ENCODE measurements around the gene ELF2.
A peak's percentile ranks its signal among the peaks of the same experiment; 100 is the strongest.
"Not testable (repeated sequence)": the region's sequence is repeated elsewhere in the genome, so short reads cannot be mapped to it uniquely, and the experiment has no call there.

The ELF2 gene

DNA sequence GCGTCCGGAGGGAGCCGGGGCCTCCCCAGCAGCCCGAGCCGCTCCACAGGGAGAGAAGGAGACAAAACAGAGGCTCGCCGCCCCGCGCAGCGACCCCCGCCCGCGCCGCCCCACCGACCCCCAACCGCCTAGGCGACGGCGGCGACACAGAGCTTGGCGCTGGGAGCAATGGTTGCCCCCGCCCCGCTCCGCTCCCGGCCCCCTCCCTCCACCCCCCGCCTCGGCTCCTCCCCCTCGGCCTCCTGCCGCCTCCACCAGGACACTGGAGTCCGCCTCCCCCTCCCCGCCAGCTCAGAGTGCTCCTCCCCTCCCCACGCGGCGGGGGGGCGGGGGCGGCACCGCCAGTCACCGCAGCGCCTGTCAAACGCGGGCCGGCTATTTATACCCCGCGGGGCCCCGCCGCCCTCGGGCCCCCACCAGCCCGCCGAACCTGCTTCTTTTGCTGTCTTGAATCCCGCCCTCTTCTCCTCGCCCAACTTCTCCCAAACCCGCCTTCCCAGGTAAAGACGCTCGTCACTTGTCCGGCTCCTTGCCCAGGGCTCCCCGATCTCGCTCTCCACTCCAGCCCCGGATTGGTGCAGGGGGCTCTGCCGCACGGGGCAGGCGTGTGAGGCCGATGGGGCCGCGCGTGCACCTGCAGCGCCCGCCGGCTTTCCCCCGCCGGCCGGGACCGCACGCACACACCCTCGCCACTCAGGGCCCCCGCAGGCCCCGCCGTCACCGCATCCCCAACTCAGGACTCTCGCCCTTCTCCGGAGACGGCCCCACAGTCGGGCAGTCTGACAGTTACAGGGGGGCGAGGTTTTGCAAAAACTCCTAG lies at the start of gene ELF2:
TSS of gene ELF2 (minus strand) at position 170 of the 820 bp plus-strand sequence. CDS start 39,517 bp downstream, outside the sequence.
- DNase-seq = peak; percentile 89

DNA sequence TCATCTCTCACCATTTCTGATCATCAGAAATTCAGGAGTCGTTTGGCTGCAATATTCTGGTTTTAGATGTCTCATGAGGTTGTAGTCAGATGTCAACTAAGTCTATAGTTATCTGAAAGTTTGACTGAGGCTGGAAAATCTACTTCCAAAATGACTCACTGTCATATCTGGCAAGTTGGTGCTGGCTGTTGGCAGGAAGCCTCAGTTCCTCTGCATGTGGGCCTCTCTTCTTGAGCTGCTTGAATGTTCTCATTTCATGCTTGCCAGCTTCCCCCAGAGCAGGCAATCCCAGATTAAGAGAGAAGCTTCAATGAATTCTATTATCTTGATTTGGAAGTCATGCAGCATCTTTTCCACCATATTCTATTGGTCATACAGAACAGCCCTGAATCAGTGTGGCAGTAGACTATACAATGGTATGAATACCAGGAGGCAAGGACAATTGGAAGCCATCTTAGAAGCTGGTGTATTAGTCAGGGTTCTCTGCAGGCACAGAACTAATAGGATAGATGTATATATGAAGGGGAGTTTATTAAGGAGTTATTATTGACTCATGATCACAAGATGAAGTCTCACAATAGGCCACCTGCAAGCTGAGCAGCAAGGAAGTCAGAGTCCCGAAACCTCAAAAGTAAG lies 46.8 kb upstream of the ELF2 start:
- DNase-seq = peak; percentile 67

DNA sequence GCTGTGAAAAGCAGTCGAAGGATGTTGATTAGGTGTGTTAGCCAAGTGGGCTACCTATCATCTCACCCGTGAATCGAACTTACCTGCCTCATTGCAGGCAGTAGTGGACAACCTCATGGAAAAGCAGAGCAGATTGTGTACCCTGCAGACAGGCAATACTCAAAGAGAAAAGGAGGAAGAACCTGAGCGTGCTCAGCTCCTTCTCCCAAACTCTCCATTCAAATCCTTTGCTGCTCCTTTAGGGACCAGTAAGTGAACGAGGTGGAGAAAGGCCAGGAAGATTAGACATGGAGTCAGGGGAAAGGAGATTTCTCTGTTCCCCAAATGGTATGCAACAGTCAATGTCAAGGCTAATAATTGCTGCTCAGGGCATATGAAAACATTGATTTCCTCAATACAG lies 45.2 kb upstream of the ELF2 start:
- no peak for DNase-seq

DNA sequence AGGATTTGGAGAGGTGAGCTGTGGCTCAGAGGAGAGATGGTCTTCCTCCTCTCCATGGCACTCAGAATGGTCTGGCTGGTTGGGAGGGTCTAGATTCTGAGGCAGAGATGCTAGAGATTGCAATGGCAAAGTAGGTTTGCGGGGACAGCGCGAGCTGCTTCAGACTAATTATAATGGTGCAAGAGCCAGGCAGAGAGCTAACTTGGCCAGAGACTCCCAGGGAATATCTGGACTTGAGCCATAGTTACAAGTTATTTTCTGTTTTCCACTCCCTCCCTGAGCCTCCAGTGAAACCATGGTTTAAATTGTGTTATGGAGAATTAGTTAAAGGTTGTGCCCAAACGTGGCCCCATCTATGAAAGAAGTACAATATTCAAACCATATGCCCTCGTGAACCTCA lies 44.7 kb upstream of the ELF2 start:
- no peak for DNase-seq

DNA sequence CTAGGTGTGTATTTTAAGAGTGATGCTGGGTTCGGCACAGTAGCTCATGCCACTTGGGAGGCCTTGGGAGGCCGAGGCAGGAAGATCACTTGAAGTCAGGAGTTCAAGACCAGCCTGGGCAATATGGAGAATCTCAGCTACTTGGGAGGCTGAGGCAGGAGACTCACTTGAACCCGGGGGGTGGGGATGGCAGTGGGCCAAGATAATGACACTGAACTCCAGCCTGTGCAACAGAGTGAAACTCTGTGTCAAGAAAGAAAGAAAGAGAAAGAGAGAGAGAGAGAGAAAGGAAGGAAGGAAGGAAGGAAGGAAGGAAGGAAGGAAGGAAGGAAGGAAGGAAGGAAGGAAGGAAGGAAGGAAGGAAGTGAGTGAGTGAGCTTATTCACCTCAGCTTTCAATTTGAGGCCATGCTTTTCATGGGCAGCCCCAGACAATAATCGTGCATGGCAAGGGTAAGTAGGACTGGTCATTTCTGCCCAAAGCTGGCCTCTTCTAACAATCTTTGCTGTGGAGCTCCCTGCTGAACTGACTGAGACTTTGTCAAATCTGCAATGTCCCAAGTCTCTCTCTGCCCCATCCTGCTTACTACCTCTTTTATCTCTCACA lies 42.5 kb upstream of the ELF2 start:
- DNase-seq = no peak

DNA sequence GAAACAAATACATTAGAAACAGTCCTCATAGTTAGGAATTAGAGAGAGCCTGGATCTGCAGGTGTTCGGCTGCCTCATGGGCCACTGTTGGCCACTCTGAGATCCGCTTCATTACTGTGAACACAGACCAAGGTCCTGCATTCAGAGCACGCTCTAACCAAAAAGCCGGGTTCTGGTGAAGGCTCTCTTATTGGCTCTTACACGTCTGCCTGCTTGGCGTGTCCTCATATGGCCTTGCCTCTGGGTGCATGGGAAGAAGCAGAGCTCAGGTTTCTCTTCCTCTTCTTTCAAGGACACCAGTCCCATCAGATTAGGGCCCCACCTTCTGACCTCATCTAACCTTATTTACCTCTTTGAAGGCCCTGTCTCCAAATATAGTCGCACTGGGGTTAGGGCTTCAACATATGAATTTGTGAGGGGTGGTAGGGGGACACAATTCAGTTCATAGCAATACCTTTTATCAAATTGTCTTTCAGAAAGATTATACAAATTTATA lies 37.1 kb upstream of the ELF2 start:
- no peak for DNase-seq

DNA sequence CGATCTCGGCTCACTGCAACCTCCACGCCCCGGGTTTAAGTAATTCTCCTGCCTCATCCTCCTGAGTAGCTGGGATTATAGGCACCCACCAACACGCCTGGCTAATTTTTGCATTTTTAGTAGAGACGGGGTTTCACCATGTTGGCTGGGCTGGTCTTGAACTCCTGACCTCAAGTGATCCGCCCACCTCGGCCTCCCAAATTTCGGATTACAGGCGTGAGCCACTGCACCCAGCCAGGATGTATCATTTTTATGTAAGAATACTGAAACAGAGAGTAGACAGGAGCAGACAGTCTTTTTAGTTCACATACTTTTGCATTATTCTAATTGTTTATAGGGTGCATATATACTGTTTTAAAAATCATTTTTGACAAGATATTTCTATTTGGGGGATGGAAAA lies 36.6 kb upstream of the ELF2 start:
- not testable (repeated sequence) for DNase-seq

DNA sequence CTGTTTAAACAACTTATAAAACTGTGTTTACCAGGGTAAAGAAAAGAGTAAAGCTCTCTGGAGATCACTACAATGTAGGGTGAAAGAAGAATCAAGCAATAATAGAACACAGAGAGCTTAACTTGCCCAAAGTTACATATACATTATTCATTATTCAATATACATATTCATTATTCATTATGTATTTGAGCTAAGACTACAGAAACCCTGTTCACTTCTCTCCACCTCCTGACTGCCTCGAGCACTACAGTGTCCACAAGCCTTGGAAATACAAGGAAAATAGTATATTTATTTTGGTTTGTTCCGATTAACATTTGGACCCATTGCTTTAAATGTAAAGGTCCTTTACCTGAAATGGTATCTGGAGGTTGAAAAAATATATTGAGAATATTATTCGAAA lies 35.9 kb upstream of the ELF2 start:
- DNase-seq = no peak

DNA sequence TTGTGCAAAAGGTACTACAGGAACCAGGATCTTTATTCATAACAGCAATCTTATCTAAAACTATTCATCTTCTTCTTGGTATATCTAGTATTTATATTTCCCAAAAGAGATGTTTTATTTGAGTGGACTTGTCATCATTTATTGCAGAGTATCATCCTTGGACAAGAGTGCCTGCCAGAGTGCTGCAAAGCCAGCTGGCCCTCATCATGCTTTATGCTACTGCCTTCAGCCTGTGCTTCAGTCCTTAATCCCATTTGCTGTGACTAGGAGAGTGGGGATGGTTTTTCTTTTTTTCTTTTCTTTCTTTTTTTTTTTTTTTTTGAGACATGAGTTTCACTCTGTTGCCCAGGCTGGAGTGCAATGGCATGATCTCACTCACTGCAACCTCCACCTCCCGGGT lies 33.5 kb upstream of the ELF2 start:
- DNase-seq = no peak

DNA sequence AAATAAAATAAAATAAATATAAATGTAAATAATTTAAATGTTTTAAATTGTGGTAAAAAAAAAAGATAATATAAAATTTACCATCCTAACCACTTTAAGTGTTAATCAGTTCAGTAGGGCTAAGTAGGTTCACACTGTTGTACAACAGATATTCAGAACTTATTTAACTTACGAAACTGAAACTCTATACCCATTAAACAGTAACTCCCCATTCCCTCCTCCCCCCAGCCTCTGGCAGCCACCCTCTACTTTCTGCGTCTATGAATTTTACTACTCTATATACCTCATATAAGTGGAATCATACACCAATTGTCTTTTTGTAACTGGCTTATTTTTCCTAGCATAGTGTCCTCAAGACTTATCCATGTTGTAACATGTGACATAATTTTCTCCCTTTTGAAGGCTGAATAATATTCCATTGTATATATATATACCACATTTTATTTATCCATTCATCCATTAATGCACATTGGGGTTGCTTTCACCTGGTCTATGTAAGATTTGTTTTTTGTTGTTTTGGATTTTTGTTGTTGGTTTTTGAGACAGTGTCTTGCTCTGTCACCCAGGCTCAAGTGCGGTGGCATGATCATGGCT lies 32.5 kb upstream of the ELF2 start:
- no peak for DNase-seq

DNA sequence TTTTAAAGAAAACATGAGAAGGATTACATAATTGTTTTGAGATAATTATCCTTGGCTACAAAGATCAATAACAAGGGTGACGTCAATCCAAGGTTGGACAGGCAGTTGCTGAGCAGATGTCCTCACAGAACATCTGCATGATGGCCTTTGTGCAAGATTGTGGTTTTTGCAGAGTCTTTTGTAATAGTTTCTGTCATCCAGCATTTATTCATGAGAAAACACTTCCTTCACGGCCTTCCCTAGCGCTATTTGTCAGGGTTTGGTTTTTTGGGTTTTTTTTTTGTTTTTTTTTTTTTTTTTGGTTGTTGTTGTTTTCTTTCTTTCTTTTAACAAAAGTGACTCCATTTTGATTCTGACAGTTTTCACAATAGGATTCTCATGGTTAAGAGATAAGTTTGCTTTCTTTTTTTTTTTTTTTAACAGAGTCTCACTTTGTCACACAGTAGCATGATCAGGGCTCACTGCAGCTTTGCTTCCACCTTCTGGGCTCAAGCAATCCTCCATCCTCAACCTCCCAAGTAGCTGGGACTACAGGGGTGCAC lies 31.5 kb upstream of the ELF2 start:
- DNase-seq = peak; percentile 71

DNA sequence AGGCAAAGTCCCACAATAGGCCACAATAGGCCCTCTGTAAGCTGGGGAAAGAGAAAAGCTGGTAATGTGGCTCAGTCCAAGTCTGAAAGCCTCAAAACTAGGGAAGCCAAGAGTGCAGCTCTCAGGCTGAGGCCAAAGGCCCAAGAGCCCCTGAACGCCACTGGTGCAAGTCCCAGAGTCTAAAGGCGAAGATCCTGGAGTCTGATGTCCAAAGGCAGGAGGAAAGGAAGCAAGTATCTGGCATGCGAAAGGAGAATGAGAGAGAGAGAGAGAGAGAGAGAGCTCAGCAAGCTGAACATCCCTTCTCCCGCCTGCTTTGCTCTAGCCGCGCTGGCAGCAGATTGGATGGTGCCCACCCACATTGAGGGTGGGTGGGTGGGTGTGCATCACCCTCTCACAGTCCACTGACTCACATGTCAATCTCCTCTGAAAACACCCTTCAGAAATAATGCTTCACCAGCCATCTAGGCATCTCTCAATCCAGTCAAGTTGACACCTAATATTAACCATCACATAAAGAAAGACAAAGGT lies 30.9 kb upstream of the ELF2 start:
- DNase-seq = peak; percentile 2

DNA sequence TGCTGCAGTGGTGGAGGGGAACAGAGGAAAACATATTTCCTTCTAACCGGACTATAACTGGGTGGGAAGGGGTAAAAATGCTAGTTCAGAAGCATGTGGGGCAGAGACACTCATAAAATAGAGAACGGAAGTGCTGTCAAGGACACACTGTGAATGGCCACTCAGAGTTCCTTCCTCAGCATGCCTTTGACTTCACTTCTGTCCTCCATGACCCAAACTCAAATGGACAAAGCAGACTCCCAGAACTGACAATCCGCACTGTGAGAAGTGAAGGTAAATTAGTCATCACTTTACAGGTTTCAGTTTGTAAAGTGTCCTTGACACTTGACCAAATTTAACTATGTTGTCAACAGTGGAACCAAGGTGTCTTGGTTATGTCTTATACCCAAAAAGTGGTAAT lies 30.2 kb upstream of the ELF2 start:
- DNase-seq = no peak

DNA sequence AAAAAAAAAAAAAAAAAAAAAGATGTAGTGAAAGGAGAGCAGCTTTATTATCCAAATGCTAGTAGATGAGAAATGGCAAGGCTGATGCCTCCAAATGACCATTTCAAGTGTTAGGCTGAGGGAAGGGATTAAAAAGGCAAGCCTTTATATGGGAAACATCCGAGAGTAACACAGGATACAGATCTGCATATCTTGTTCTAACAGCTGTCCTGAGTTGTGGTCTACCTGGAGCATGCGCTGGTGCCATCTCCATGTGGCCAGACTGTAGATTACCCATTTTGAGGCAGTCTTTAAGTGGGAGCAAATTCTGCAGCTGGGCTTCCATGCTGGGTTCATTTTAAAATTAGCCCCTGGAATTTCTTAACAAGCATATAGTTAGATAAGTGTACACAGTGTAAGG lies 26.0 kb upstream of the ELF2 start:
- no peak for DNase-seq

DNA sequence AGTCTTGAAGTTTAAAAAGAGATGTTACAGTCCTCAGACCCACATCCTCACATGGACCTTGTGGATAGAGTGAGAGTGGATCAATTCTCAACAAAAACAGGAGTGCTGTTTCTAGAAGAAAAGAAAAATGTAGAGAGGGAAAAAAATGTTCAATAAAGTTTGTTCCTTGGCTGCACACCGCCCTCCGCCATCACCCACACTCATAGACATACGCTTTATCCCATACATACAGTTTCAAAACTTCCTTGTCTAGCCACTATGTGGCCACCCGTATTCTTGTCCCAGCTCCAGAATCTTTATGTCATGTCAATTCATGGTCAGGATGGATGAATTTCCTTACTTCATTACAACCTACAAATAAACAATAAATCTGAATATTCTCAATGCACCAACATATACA lies 23.5 kb upstream of the ELF2 start:
- no peak for DNase-seq

DNA sequence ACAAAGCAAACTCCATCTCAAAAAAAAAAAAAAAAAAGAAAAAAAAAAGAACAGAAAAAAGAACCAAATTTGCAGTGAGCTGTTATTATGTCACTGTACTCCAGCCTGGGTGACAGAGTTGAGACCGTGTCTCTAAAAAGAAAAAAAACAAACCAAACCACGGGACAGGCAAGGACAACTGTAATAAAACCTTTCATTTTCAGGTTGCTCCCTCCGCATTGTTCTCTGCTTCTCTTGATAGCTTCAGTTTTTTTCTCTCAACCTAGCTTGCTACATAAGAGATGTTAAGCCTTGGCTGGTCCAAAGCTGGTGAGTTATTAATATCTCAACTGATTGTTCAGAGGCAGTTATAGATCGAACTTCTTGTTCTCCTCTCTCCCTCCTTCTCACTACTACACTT lies 23.1 kb upstream of the ELF2 start:
- no peak for DNase-seq

DNA sequence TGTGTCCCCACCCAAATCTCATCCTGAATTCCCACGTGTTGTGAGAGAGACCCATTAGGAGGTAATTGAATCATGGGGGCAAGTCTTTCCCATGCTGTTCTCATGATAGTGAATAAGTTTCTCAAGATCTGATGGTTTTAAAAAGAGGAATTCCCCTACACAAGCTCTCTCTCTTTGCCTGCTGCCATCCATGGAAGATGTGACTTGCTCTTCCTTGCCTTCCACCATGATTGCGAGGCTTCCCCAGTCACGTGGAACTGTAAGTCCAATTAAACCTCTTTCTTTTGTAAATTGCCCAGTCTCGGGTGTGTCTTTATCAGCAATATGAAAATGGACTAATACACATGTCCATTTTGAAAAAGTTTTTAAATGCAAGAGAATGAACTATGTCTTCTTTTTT lies 20.2 kb upstream of the ELF2 start:
- DNase-seq = not testable (repeated sequence)

DNA sequence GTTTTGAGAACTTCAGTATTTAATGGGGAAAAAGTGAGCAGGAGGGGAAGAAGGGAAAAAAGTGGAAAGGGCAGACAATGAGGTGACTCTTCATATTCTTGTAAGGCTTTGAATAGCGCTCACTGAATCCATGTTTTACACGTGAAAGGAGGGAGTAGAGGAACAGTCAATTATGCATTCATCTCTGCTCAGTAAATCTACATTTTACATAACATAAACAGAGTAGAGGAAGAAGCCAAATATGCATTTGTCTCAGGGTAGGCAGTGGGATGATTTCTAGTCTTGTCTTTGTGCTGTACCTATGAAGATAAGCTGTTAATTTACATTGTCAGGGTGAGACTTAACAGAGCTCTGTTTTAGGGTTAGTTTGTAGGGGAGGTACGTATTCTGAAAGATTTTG lies 19.4 kb upstream of the ELF2 start:
- DNase-seq = no peak

DNA sequence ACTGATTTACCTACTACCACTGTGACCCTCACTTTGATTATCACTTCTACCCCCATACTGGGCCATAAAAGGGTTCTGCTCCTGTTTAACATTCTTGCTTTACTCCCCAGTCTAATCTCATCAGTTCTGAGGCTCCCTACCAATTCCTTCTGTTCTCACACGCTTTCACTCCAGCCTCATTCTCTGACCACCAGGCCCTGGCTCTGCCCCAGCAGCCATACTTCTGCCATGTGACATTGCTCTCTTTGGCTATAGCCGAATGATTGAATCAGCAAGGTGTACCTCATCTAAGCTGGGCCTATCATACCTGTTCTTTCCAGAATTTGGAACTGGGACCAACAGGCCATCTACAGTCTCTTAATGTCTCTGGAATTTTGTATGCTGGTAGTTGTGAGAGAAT lies 14.4 kb upstream of the ELF2 start:
- no peak for DNase-seq

DNA sequence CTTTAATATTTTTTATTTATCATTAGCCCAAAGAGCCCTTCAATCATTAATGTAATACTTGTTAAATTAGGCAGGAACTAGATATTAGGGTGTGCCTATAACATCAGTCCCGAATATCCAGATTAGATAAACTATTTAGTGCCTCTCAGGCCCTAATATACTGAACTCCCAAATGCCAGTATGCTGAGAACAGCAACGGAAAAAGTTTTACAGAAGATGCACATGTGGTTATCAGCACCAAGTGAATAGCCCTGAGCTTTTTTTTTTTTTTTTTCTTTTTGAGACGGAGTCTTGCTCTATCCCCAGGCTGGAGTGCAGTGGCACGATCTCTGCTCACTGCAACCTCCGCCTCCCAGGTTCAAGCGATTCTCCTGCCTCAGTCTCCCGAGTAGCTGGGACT lies 13.0 kb upstream of the ELF2 start:
- DNase-seq = no peak

DNA sequence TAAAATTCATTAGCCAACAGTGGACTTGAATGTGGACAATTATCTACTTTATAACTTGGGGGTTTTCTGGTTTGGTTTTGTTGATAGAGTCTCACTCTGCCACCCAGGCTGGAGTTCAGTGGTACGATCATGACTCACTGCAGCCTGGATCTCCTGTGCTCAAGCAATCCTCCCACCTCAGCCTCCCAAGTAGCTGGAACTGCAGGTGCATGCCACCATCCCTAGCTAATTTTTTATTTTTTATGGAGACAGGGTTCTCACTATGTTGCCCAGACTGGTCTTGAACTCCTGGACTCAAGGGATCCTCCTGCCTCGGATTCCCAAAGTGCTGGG lies 12.4 kb upstream of the ELF2 start:
- no peak for DNase-seq

DNA sequence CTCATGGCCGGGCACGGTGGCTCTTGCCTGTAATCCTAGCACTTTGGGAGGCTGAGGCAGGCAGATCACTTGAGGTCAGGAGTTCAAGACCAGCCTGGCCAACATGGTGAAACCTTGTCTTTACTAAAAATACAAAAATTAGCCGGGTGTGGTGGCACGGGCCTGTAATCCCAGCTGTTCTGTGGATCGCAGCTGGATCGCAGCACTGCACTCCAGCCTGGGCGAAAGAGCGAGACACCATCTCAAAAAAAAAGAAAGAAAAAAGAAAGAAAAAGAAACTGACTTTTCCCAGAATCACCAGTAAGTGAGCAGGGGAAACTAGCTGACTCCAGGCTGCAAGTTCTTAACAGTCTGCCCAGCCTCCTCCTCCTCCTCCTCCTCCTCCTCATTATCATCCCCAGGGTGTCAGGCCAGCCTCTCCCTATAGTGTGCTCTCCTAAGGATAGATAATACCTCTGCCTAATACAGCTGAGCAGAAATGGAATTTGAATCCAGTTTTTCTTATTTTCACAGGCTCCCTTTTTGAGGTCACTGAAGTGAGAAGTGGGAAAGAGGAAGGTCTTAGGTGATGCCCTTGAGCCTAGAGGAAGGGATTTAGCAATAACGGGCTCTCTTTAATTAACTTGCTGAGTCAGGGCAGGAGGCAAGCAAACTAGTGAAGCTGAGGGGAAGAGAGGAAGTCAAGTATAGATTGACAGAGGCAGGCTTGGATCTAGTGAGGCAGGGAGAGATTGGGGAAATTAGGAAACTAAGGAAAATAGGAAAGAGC lies 11.8 kb upstream of the ELF2 start:
- DNase-seq = peak; percentile 9
